ENCODE data around the gene FAM53A.

DNA sequence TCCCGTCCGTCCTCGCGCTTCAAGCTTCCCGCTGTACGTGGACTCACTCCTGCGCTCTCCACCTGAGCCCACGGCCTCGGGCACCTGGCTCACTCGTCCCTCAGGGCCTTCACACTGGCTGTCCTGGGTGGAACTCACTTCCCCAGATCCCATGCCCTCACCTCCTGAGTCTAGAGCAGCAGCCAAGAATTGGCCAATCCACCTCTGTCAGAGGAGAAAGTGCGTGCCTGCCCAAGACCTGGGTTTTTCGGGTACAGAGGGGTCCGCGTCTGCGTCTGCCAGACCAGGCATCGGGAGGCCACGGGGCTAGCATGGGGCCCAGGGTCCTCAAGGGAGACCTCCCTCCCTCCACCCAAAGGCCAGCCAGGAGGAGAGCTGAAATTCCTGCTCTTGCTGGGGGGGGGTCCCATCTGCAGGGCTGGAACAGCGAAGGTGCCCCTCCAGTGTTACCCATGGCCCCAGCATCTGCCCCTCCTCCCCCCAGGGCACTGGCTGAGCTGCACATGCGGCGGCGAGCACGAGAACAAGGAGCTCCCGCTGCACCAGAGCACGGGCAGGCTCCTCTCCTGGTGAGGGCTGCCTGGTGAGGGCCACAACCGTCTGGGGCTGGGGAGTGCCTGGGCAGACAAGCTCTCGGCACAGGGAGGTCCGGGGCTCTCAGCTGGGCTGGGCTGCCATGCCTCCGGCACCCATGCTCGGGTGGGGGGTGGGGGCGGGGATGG lies 47.5 kb downstream of the FAM53A start:
- TF ChIP-seq MEF2A (IDR thresholded peaks at IDR 0.05; ENCODE audit: insufficient read depth, low read depth, low read length) (no peak), RCOR1 (conservative IDR thresholded peaks at IDR 0.05; ENCODE audit: low read depth, low read length) (no peak), MXI1 (IDR thresholded peaks at IDR 0.05; ENCODE audit: low read depth, low read length) (no peak), FOS (IDR thresholded peaks at IDR 0.05; ENCODE audit: borderline replicate concordance, extremely low read depth, insufficient read length) (no peak), SMAD5 (IDR thresholded peaks at IDR 0.05; ENCODE audit: low read depth) (no peak), EZH2 (IDR thresholded peaks at IDR 0.05; ENCODE audit: borderline replicate concordance, control insufficient read depth, low read depth, low read length) (no peak), MYC (IDR thresholded peaks at IDR 0.05; ENCODE audit: insufficient read depth, insufficient read length, insufficient replicate concordance, low read length, severe bottlenecking) (no peak)
- TF ChIP-seq, protein P1, sequence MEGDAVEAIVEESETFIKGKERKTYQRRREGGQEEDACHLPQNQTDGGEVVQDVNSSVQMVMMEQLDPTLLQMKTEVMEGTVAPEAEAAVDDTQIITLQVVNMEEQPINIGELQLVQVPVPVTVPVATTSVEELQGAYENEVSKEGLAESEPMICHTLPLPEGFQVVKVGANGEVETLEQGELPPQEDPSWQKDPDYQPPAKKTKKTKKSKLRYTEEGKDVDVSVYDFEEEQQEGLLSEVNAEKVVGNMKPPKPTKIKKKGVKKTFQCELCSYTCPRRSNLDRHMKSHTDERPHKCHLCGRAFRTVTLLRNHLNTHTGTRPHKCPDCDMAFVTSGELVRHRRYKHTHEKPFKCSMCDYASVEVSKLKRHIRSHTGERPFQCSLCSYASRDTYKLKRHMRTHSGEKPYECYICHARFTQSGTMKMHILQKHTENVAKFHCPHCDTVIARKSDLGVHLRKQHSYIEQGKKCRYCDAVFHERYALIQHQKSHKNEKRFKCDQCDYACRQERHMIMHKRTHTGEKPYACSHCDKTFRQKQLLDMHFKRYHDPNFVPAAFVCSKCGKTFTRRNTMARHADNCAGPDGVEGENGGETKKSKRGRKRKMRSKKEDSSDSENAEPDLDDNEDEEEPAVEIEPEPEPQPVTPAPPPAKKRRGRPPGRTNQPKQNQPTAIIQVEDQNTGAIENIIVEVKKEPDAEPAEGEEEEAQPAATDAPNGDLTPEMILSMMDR (IDR thresholded peaks at IDR 0.05 in 2 of 3, conservative IDR thresholded peaks at IDR 0.05 in 1 of 3; ENCODE audit: control insufficient read depth in 2 of 3, extremely low read depth in 1 of 3, insufficient read depth in 1 of 3, low read depth in 3 of 3, low read length in 3 of 3): no peak
- TF ChIP-seq, protein P2, sequence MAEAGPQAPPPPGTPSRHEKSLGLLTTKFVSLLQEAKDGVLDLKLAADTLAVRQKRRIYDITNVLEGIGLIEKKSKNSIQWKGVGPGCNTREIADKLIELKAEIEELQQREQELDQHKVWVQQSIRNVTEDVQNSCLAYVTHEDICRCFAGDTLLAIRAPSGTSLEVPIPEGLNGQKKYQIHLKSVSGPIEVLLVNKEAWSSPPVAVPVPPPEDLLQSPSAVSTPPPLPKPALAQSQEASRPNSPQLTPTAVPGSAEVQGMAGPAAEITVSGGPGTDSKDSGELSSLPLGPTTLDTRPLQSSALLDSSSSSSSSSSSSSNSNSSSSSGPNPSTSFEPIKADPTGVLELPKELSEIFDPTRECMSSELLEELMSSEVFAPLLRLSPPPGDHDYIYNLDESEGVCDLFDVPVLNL (IDR thresholded peaks at IDR 0.05; ENCODE audit: low read depth, low read length): no peak
- TF ChIP-seq, protein P3, sequence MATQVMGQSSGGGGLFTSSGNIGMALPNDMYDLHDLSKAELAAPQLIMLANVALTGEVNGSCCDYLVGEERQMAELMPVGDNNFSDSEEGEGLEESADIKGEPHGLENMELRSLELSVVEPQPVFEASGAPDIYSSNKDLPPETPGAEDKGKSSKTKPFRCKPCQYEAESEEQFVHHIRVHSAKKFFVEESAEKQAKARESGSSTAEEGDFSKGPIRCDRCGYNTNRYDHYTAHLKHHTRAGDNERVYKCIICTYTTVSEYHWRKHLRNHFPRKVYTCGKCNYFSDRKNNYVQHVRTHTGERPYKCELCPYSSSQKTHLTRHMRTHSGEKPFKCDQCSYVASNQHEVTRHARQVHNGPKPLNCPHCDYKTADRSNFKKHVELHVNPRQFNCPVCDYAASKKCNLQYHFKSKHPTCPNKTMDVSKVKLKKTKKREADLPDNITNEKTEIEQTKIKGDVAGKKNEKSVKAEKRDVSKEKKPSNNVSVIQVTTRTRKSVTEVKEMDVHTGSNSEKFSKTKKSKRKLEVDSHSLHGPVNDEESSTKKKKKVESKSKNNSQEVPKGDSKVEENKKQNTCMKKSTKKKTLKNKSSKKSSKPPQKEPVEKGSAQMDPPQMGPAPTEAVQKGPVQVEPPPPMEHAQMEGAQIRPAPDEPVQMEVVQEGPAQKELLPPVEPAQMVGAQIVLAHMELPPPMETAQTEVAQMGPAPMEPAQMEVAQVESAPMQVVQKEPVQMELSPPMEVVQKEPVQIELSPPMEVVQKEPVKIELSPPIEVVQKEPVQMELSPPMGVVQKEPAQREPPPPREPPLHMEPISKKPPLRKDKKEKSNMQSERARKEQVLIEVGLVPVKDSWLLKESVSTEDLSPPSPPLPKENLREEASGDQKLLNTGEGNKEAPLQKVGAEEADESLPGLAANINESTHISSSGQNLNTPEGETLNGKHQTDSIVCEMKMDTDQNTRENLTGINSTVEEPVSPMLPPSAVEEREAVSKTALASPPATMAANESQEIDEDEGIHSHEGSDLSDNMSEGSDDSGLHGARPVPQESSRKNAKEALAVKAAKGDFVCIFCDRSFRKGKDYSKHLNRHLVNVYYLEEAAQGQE (IDR thresholded peaks at IDR 0.05; ENCODE audit: low read depth, low read length): no peak

Measured in GM12878 (cell line).